GM18520 (cell line): ENCODE measurements around the gene PERM1.
A peak's percentile ranks its signal among the peaks of the same experiment; 100 is the strongest.

Source experiments
- ATAC-seq: cut with Tn5 transposase; IDR thresholded peaks from one replicate; pipeline ENCODE4 v1.9.1; 2021; ENCODE audit not compliant: unreplicated experiment

PERM1 gene

DNA sequence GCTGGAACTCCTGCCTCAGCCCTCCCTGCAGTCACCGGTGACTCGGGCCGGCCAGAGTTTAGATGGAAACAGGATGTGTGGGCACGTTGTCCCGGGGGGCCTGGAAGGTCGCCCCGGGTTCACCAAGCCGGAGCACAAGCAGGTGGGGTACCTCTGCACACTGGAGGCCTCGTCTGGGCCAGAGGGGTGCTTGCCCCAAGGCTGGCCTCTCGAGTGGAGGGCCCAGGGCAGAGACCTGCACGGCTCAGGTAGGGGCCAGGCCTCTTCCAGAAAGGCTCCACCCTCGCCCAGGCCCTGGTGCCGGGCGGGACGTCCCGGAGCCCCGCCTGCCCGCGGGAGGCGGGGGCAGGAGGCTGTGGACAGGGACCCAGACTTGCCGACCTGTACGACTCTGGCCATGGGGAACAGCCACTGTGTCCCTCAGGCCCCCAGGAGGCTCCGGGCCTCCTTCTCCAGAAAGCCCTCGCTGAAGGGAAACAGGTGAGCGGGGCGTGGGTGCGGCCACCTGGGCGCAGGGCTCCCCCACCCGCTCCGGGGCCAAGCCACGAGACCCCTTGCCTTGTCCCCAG lies 15.7 kb downstream of the PERM1 start, which contains the start of gene PLEKHN1:
TSS of gene PLEKHN1 (plus strand) at position 348 of the 569 bp plus-strand sequence. CDS start at position 398, 50 bp downstream.
- no peak for ATAC-seq

DNA sequence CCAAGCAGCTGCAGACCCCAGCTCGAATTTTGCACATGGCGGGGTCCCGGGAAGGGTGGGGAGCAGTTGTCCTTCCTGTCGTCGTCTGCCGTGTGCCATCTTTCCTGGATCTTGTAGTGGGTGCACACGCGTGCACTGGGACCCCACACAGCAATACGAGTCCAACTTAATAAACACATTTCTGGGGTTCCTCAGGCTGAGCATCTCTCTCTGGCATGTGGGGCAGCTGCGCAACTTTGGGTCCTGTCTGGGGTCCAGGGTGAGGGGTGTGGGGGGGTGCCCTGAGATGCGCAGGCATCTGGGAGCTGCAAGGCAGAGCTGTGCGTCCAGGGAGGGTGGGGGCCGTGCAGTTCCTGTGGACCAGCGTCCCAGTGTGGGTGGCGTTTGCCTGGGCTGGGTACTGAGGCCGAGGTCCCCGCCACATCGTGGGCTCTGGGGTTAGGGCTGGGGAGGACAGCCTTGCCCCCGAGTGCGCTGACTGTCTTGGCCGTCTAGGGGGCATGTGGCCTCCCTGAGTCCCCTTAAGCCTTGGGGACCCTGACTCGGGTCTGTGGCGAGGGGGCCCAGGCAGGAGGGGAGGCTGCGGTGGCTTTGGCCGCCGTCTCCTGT lies 16.3 kb downstream of the PERM1 start:
- ATAC-seq = no peak

DNA sequence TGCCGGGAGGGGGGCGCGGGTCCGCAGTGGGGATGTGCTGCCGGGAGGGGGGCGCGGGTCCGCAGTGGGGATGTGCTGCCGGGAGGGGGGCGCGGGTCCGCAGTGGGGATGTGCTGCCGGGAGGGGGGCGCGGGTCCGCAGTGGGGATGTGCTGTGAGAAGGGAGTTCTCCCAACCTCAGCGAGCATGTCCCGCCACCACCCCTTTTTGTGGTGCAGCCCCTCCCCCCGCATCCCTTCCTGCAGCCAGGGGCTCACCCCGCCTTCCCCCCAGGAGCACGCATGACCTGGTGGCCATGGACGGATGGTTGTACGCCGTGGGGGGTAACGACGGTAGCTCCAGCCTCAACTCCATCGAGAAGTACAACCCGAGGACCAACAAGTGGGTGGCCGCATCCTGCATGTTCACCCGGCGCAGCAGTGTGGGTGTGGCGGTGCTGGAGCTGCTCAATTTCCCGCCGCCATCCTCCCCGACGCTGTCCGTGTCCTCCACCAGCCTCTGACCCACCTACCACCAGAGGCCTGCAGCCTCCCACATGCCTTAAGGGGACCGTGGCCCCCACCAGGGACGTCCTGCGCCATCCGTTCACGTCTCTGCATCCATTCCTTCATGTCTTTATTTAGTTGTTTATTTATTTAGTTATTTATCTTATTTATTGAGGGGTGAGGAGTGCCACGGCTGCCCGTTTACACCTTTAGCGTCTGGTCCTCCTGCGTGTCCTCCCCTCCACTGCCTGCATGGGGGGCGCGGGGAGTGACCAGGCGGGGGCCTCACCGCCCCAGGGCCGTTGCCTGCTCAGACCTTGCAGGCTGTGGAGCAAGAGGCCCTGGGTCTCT lies 17.0 kb downstream of the PERM1 start:
- no peak for ATAC-seq

DNA sequence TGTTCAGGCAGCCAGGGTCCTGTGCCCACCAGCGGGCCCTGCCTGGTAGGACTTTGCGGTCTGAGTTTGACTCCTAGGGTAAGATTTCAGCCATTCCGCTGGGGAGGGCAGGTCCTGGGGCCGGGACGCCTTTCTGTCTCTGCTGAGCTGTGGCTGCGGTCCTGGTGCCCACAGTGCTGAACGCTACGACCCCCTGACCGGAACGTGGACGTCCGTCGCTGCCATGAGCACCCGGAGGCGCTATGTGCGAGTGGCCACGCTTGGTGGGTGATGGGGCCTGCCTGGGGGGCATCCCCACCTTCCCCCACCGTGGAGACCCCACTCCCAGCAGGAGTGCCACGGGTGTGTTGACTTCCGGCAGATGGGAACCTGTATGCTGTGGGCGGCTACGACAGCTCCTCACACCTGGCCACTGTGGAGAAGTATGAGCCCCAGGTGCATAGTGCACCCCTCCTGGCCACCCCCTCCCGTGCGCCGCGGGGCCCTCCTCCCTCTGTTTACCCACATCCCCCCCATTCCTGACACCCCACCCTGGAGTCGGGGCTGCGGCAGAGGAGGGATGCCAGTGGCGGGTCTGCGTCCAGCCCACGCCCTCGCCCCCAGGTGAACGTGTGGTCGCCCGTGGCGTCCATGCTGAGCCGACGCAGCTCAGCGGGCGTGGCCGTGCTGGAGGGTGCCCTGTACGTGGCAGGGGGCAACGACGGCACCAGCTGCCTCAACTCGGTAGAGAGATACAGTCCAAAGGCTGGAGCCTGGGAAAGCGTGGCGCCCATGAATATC lies 18.0 kb downstream of the PERM1 start:
- no peak for ATAC-seq

DNA sequence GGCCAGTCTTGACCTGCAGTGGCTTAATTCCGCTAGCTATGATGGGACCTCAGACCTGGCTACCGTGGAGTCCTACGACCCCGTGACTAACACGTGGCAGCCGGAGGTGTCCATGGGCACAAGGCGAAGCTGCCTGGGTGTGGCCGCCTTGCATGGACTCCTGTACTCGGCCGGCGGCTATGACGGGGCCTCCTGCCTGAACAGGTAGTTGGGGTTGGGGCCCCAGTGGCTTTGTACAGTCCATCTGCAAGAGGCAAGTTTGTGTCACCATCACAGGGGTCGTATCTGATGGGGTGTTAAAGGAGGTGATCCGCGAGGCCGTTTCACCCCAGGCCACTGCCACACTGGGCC lies 18.6 kb downstream of the PERM1 start:
- ATAC-seq = no peak

DNA sequence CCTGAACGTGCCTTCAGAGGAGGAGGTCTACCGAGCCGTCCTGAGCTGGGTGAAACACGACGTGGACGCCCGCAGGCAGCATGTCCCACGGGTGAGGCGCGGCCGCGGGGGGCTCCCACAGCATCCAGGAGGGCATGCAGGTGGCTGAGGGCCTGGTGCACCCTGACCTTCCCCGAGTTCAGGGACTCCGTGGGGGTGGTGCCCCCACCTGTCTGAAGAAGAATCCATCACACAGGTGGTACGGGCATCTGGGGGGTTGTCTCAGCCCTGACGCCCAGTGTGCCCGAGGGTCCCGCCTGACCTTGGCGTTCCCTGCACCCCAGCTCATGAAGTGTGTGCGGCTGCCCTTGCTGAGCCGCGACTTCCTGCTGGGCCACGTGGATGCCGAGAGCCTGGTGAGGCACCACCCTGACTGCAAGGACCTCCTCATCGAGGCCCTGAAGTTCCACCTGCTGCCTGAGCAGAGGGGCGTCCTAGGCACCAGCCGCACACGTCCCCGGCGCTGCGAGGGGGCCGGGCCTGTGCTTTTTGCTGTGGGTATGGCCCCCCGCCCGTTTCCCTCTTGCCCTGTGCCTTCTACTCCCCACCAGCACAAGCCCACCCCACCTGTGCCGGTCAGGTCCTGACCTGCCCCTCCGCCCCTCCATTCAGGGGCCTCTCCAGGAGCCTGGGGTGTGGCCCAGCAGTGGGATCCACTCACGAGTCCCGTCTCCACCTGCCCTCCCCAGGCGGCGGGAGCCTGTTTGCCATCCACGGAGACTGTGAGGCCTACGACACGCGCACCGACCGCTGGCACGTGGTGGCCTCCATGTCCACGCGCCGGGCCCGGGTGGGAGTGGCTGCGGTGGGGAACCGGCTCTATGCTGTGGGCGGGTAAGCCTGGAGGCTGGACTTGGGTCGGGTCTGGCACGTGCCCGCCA lies 19.3 kb downstream of the PERM1 start:
- ATAC-seq = no peak

DNA sequence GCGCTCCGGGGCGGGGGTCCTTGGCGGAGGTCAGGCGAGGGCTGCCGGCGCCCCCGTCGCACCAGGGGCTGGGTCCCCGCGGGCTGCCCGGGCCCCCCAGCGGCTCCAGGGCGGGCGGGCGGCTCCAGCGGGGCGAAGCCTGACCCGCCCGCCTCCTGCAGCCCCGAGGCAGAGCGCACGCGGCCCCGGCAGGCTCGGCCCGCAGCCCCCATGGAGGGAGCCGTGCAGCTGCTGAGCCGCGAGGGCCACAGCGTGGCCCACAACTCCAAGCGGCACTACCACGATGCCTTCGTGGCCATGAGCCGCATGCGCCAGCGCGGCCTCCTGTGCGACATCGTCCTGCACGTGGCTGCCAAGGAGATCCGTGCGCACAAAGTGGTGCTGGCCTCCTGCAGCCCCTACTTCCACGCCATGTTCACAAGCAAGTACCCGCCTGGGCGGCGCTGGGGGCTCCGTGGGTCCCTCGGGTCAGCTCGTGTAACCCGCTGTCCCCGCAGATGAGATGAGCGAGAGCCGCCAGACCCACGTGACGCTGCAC lies 20.7 kb downstream of the PERM1 start:
- ATAC-seq = no peak

DNA sequence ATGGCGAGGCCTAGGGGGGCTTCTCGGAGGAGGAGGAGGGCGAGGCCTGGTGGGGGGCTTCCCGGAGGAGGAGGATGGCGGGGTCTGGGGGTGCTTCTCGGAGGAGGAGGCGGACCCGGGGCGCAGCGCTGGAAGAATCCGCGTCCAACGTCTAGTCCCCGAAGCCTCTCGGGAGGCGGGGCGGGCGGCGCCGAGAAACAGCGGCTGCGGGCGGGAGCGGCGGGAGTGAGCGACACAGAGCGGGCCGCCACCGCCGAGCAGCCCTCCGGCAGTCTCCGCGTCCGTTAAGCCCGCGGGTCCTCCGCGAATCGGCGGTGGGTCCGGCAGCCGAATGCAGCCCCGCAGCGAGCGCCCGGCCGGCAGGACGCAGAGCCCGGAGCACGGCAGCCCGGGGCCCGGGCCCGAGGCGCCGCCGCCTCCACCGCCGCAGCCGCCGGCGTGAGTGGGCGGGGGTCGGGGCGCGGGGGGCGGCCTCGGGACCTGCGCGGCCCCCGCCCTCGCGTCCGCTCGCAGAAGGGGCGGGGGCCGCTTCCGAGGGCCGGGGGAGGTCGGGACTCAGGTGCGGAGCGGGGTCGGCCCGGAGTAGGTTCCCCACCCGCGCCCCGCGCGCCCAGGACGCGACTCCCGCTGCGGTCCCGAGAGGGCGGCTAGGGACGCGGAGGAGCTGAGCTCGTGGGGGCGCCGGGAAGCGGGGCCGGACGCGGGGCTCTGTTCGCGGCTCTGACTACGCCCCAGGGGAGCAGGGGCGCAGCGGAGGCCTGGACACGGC lies 21.3 kb downstream of the PERM1 start, which contains the start of gene KLHL17:
TSS of gene KLHL17 (plus strand) at position 222 of the 769 bp plus-strand sequence. CDS start at position 332, 110 bp downstream.
- ATAC-seq = peak; percentile 35

DNA sequence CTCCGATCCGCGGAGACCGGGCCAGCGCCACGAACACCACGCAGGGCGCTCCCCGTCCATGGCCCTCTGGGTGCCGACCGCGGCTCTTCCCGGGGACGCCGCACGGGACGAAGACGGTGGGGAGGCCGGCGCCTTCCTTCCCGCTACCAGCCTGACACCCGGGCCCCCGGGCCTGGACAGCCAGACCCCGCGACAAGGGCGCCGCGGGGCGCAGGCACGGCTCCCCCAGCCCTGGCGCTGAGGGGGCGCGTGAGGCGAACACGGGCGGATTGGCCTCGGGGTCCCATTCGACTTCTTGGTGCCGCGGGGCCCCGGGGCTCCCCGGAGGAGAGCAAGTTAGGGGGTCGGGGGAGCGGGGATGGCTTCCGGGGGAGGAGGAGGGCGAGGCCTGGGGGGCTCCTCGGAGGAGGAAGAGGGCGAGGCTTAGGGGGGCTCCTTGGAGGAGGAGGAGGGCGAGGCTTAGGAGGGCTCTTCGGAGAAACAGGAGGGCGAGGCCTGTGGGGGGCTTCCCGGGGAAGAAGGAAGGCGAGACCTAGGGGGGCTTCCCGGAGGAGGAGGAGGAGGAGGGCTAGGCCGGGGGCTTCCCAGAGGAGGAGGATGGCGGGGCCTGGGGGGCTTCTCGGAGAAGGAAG lies 22.0 kb downstream of the PERM1 start:
- ATAC-seq = no peak

DNA sequence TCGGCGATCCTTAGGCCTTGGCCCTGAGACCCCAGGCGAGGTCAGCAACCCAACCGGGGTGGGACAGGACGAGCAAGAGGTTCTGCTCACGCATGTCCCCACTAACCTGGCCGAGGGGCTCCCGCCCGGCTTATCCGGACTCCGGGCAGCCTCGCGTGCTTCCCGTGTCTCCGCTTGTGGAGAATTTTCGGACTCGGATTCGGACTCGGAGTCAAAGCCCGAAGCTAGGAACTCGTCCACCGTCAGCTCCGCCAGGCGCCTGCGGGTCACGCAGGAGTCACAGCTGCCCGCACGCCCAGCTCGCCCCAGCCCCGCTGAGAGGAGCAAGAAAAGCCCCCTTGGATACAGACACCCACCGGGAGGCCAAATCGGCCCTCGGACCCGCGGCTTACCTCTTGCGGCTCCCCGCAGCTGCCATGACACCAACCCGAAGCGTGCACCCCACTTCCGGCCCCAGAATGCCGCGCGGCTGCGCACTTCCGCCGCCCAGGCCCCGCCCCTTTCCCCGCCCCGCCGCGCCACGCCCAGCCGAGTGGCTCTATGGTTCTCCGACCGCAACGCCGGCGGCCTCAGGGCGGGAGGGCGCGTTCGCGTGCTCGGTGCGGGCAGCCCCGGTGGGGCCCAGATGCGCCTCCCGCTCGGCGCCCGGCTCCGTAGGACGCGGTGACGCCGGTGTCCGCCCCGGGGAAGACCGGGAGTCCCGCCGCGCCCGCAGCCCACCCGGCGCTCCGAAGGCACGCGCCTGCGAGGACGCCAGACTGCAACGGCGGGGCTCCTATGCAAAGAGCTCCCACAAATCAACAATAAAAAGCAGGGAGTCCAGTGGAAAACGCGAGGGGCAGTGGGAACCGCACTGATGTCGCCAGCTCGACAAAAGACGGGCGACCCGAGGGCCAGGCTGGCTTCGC lies 22.8 kb downstream of the PERM1 start, which contains the start of gene NOC2L:
TSS of gene NOC2L (minus strand) at position 434 of the 908 bp plus-strand sequence. CDS start at position 418, 16 bp downstream.
- ATAC-seq = peak; percentile 54

DNA sequence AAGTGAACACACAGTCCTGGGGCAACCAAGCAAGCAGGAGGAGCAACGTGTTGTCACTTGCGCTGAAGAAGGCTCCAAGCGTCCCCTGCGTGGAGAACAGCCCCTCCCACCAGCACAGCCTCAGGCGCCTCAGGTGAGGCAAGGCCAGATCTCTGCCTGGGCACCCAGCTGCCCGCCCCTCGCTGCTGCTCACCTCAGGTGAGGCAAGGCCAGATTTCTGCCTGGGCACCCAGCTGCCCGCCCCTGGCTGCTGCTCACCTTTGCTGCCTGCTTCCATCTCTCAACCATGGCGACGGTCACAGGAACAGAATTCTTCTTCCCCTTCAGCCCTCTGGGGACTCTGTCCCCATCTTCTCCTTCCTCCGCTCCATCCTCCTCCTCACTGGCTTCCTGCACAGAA lies 25.3 kb downstream of the PERM1 start:
- no peak for ATAC-seq

DNA sequence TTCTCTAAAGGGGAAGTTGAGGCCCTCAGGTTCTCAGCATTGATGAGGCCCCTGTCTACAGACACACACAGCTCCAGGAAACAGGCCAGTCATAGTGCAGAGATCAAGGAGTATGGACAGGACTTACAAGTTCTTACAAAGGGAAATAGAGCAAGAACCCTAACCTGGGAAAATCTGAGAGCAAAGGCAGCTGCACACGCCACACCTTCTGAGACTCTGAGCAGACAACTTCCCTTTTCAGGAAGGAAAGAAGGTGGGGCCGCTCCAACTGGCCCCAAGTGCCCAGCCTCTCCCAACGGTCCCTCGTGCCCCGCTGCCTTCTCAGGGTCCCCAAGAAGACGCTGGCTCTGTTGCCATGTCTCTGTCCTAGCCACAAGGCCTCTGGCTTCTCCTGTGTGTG lies 26.4 kb downstream of the PERM1 start:
- no peak for ATAC-seq

DNA sequence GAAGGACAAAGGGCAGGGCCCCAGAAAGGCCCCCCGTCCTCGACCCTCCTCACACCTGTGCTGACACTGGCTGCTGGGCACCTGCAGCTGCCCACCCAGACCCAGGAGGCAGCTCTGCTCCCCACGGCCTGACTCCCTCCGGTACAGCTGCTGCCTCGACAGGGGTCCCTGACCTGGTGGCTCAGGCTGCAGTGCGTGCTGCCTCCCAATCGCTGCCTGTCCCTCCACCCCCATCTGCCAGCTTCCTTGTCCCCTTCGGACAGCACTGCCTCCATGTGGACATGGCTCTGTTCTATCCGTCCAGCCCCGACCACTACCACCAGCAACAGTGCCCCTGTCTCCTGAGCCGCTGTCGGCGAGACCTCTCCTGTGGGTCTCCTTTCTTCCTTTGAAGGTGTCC lies 27.0 kb downstream of the PERM1 start:
- ATAC-seq = no peak

DNA sequence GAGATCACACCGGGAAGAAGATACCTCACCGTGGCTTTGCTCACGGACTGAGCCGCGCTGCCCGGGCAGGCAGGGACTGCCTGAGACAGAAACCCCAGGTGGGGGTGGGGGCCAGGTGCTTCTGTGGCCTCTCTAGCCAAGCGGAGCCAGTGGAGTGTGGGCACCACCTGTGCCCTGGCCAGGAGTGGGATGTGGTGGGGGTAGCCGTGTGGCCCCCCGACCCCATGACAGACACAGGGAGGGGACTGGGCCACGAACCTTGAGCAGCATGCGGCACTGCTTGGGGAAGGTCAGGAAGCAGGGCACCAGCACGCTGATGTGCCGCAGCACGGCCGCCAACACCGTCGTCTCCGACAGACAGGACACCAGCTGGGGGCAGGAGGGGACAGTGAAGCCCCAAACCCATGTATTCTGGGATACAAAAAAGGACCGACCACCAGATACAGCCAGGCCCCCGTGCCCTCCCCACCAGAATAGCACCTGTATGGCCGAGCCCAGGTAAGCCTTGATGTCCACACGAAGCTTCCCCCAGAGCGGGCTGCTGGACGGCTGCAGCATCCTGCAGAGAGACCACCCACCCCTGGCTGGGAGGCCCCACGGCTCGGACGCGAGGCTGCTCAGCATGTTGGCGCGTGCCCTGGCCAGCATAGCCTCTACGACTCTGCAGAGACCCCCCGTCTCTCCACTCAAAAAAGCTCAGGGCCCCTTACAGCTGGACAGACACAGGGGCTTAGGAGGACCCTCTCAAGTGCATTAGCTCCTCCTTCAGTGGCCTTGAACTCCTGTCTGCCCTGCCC lies 28.2 kb downstream of the PERM1 start:
- ATAC-seq = no peak

DNA sequence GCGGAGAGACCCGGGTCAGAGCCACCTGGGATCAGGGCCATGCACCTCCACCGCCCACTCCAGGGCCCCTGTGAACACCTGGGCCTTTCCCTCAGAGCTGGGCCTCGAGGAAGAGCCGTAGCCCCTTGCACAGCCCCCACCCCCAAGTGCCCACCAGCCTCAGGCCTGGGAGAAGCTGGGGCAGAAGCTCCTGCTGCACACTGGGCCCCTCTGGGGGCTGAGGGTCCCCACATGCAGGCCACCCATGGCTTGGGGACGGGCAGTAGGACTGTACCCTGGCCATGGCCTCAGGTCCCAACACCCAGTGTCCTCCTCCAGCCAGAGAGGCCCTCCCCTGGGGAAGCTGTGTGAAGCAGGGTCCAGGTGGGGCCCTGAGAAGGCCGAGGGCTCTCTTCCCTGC lies 29.3 kb downstream of the PERM1 start:
- no peak for ATAC-seq

DNA sequence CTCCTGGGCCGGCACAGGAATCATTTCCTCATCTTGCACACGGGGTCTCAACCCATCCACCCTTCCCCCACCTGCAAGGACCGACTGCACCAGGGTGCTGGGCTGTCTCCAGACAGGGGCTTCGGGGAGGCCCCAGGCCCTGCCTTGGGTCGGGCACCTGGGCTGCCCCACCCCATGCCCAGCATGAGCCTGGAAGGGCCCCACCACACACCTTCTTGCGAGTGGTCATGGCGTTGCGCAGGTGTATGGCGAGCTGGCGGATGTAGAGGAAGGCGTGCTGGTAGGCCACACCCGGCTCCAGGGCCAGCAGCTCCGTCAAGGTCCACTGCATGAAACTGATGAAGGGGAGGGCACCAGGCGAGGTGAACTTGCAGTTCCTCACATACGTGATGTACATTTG lies 29.7 kb downstream of the PERM1 start:
- no peak for ATAC-seq

DNA sequence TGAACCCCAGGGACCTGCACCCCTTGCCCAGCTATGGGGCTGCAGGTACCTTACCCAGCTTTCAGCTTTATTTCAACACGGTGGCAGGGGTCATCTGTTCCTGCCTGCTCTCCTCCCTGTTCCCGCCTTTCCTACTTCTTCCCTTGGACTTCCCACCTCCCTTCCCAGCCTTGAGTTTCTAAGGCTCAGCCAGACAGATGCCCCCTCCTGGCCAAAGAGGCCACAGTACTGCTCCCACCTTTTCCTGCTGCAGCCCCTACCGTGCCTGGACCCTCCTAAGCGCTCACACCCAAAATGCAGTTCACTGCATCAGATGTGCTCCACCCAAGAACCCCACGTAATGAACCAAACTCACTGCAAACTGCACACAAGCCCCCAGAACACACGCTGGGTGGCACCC lies 30.5 kb downstream of the PERM1 start:
- ATAC-seq = no peak
